OCI-LY7 (cell line): ENCODE results near the gene RPL39L.
A peak's percentile ranks its signal among the peaks of the same experiment; 100 is the strongest.

Source experiments
- EZH2phosphoT487 ChIP-seq: fragments of 200-600 bp; sonication (generic); IDR thresholded peaks from 2 replicates; pipeline ENCODE4 v1.6.1; 2018; ENCODE audit warnings: low read depth, borderline replicate concordance, mild to moderate bottlenecking, mixed run types, antibody characterized with exemption, low read length, moderate library complexity, mixed read lengths
- TF ChIP-seq, protein P1 (sequence below): fragments of 200-600 bp; sonication (generic); conservative IDR thresholded peaks from 2 replicates; pipeline ENCODE4 v1.5.1; 2014; ENCODE audit warnings: mild to moderate bottlenecking, antibody characterized with exemption, low read length, moderate library complexity, mixed read lengths

DNA sequence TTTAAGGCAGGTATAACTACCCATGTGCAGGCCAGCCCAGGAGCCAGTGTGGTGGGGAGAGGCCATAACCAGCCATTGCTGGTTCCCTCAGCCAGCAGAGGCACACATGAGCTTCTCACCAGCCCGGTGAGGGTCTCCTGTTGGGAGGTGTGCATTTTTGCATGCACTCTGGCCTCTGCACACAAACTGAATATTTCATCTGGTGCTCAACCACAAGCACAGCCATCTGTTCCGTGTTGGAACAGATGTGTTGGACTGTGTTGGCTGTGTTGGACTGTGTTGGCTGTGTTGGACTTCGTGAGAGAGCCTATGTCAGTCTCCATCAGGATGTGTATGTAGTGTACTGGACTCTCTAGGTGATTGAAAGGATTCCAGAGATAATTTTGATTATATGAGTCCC, 67.2 kb downstream of the RPL39L start:
- TF ChIP-seq, protein P1, sequence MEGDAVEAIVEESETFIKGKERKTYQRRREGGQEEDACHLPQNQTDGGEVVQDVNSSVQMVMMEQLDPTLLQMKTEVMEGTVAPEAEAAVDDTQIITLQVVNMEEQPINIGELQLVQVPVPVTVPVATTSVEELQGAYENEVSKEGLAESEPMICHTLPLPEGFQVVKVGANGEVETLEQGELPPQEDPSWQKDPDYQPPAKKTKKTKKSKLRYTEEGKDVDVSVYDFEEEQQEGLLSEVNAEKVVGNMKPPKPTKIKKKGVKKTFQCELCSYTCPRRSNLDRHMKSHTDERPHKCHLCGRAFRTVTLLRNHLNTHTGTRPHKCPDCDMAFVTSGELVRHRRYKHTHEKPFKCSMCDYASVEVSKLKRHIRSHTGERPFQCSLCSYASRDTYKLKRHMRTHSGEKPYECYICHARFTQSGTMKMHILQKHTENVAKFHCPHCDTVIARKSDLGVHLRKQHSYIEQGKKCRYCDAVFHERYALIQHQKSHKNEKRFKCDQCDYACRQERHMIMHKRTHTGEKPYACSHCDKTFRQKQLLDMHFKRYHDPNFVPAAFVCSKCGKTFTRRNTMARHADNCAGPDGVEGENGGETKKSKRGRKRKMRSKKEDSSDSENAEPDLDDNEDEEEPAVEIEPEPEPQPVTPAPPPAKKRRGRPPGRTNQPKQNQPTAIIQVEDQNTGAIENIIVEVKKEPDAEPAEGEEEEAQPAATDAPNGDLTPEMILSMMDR: peak; percentile 43; the same call in 1 of the 2 replicates
- TF ChIP-seq EZH2phosphoT487: no peak
